ENCODE results near the gene SHKBP1. TPM values are rescaled to one million over a fixed set of nuclear protein-coding genes. Genes with fewer than 3 reads are reported as not detected.
"Not testable (repeated sequence)": the region's sequence is repeated elsewhere in the genome, so short reads cannot be mapped to it uniquely, and the experiment has no call there.

The SHKBP1 gene
- total RNA-seq, 1 donor from 2014 or later: 76.3 TPM

GRCh38 chr19:40560092-40560507 lies 16.6 kb upstream of the SHKBP1 start:
- TF ChIP-seq CTCF (conservative IDR thresholded peaks at IDR 0.05): no peak
- DNase-seq (ENCODE audit: low read depth, low spot score): no peak
- H3K27me3 Mint-ChIP-seq (ENCODE audit: low read depth): peaks cover 84% of the 10 kb centered on the region
- no peak overlapping the region for H3K27ac Mint-ChIP-seq (ENCODE audit: unreplicated experiment)
- no peaks in the 10 kb centered on the region for H3K9me3 Mint-ChIP-seq
- H3K36me3 Mint-ChIP-seq (ENCODE audit: low read depth): no peaks in the 10 kb centered on the region
- H3K4me3 Mint-ChIP-seq: no peak overlapping the region
- H3K4me1 Mint-ChIP-seq: no peaks in the 10 kb centered on the region

- H3K4me1 Mint-ChIP-seq: no peaks in the 10 kb centered on the region
- no peak overlapping the region for H3K4me3 Mint-ChIP-seq
- H3K27me3 Mint-ChIP-seq (ENCODE audit: low read depth): peaks cover 86% of the 10 kb centered on the region
- H3K9me3 Mint-ChIP-seq: no peaks in the 10 kb centered on the region
- no peak overlapping the region for H3K27ac Mint-ChIP-seq (ENCODE audit: unreplicated experiment)
- no peaks in the 10 kb centered on the region for H3K36me3 Mint-ChIP-seq (ENCODE audit: low read depth)
- DNase-seq (ENCODE audit: low read depth, low spot score): no peak
- TF ChIP-seq CTCF (conservative IDR thresholded peaks at IDR 0.05): no peak
Observed at GRCh38 chr19:40561947-40562346, 14.7 kb upstream of the SHKBP1 start.

DNA sequence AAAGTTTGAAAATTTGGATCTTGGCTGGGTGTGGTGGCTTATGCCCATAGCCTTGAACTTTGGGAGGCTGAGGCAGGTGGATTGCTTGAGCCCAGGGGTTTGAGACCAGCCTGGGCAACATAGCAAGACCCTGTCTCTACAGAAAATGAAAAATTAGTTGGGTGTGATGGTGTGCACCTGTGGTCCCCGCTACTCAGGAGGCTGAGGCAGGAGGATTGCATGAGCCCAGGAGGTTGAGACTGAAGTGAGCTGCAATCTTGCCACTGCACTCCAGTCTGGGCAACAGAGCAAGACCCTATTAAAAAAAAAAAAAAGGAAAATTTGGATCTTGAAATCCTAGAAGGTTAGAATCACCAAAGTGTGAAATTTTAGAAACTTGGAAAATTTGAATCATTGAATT lies 12.1 kb upstream of the SHKBP1 start:
- H3K4me1 Mint-ChIP-seq; H3K4me3 Mint-ChIP-seq; DNase-seq (ENCODE audit: low read depth, low spot score); H3K27ac Mint-ChIP-seq (ENCODE audit: unreplicated experiment); H3K36me3 Mint-ChIP-seq (ENCODE audit: low read depth); H3K9me3 Mint-ChIP-seq: not testable (repeated sequence)
- peaks cover 90% of the 10 kb centered on the region for H3K27me3 Mint-ChIP-seq (ENCODE audit: low read depth)

- no peak for DNase-seq (ENCODE audit: low read depth, low spot score)
- Mint-ChIP-seq H3K4me1 (peaks cover 7% of the 10 kb centered on the region), H3K27me3 (ENCODE audit: low read depth) (peaks cover 89% of the 10 kb centered on the region), H3K4me3 (no peak overlapping the region), H3K36me3 (ENCODE audit: low read depth) (no peaks in the 10 kb centered on the region), H3K27ac (ENCODE audit: unreplicated experiment) (no peak overlapping the region), H3K9me3 (no peaks in the 10 kb centered on the region)
- TF ChIP-seq CTCF (conservative IDR thresholded peaks at IDR 0.05): no peak
Observed at GRCh38 chr19:40565355-40565754, 11.3 kb upstream of the SHKBP1 start.

- H3K4me3 Mint-ChIP-seq: no peak overlapping the region
- TF ChIP-seq CTCF (conservative IDR thresholded peaks at IDR 0.05): no peak
- no peak for DNase-seq (ENCODE audit: low read depth, low spot score)
- no peaks in the 10 kb centered on the region for H3K36me3 Mint-ChIP-seq (ENCODE audit: low read depth)
- H3K27ac Mint-ChIP-seq (ENCODE audit: unreplicated experiment): no peak overlapping the region
- peaks cover 12% of the 10 kb centered on the region for H3K4me1 Mint-ChIP-seq
- H3K9me3 Mint-ChIP-seq: peaks cover 4% of the 10 kb centered on the region
- H3K27me3 Mint-ChIP-seq (ENCODE audit: low read depth): peaks cover 90% of the 10 kb centered on the region
Observed at GRCh38 chr19:40565910-40566495, 10.7 kb upstream of the SHKBP1 start.

DNA sequence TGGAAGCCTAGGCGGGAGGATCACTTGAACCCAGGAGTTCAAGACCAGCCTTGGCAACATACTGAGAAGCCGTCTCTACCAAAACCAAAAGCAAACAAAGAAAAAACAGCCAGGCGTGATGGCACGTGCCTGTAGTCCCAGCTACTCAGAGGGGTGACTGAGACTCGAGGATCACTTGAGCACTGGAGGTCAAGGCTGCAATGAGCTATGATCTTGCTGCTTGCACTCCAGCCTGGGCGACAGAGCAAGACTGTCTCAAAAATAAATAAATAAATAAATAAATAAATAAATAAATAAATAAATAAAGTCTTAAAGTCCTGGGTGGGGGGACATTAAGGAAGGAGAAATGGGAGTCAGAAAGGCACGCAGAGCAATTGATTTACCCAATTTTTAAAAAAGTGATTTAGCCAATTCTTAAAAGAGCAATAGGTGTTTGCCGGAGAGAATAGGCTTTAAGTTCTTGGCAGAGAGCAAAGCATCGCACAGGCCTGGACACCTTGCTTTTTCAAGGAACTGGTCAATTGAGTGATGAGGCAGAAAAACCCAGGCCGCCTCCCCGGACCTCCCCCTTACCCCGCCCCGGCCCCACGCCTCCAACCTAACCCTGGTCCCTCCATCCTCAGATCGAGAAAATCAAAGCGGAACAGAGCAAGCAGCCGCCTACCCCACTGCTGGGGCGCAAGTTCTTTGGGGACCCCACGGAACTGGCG lies 9.5 kb upstream of the SHKBP1 start:
- no peak for DNase-seq (ENCODE audit: low read depth, low spot score)
- no peak overlapping the region for H3K27ac Mint-ChIP-seq (ENCODE audit: unreplicated experiment)
- peaks cover 81% of the 10 kb centered on the region for H3K27me3 Mint-ChIP-seq (ENCODE audit: low read depth)
- H3K4me1 Mint-ChIP-seq: peaks cover 13% of the 10 kb centered on the region
- TF ChIP-seq CTCF (conservative IDR thresholded peaks at IDR 0.05): no peak
- H3K9me3 Mint-ChIP-seq: peaks cover 5% of the 10 kb centered on the region
- H3K36me3 Mint-ChIP-seq (ENCODE audit: low read depth): no peaks in the 10 kb centered on the region
- peak overlapping the region; percentile 31 for H3K4me3 Mint-ChIP-seq
